Pancreas (tissue), 10 donors: ENCODE measurements around the gene AP1G1. TPM values are rescaled to one million over a fixed set of nuclear protein-coding genes. Genes with fewer than 3 reads are reported as not detected.

Experiments
- ATAC-seq, 4 donors: fragments of 200-7000 bp; cut with Tn5 transposase; one replicate each; pipeline versions ENCODE4 v1.8.0 to v1.9.1; 2020; ENCODE audit warnings: mild to moderate bottlenecking in 4 of 4, moderate library complexity in 4 of 4
- DNase-seq, 6 donors: peaks; one replicate each; pipeline ENCODE4 v3.0.0-alpha.2; 2020
- FAIRE-seq: peaks from 2 replicates; lab custom pipeline; 2012; peaks lifted over from hg19 to GRCh38; lab: Jason Lieb, UNC
- H3K27ac ChIP-seq, 4 donors: fragments of 200-600 bp; sonication (generic); 1 replicate in 3 of 4; 2 replicates in 1 of 4; pipeline versions ENCODE4 v1.5.0 to v1.8.0; 2020
- H3K27me3 ChIP-seq, 4 donors: fragments of 200-600 bp; one replicate each; pipeline ENCODE4 v1.8.0; 2021
- H3K36me3 ChIP-seq, 3 donors: fragments of 200-600 bp; sonication (generic) in 1 of 3; one replicate each; pipeline versions ENCODE4 v1.5.0 to v1.8.0; 2020 to 2021
- H3K4me1 ChIP-seq, 3 donors: fragments of 200-600 bp; one replicate each; pipeline ENCODE4 v1.8.0; 2021
- H3K4me3 ChIP-seq, 4 donors: fragments of 200-600 bp; sonication (generic) in 2 of 4; one replicate each; pipeline versions ENCODE4 v1.5.0 to v1.8.0; 2020 to 2021
- H3K9me3 ChIP-seq, 4 donors: fragments of 200-600 bp; one replicate each; pipeline ENCODE4 v1.8.0; 2021
- CTCF ChIP-seq, 4 donors: fragments of 200-600 bp; sonication (generic) in 3 of 4; IDR thresholded peaks; one replicate each; pipeline versions ENCODE4 v1.5.0 to v1.8.0; 2021; ENCODE audit warnings: antibody characterized with exemption in 4 of 4
- WGBS, 2 donors: extraction: QIAGEN DNeasy Blood & Tissue Kit; methylation state at CpG; one replicate each; pipeline ENCODE4 v1.1.7; 2013; 5-methylcytosine and 5-hydroxymethylcytosine counted together
- intact Hi-C, 3 donors: fragments of 100-400 bp; cut with DNase I; formaldehyde crosslinking; loops; one replicate each; pipeline versions ENCODE4 v1.11.1 to v1.14.2; 2022
- polyA plus RNA-seq, 2 donors: library from polyadenylated mRNA; stranded (reverse); fragments of 200-250 nt; gene quantifications; one replicate each; pipeline ENCODE4 v1.2.3, GENCODE V29; 2013
- total RNA-seq, 6 donors: library from RNA; stranded (reverse); fragmentation: NEBNext Ultra II Directional in 4 of 6; extraction: Animal tissue kit (Norgen Biotek cat#: 25700) in 4 of 6; gene quantifications; one replicate each; pipeline versions ENCODE4 v1.2.1 to v1.2.4, GENCODE V29; 2021 to 2023
- donor health status: healthy with polysubstance abuse.
- donor health status: DM: no; HTN: no; CAD: no; lungs with moderate emphysema.
- donor health status: DM: no; HTN: no; CAD: no.
- donor health status: control.
- donor health status: control.
- donor health status: Bipolar disorder and iron deficiency.
- donor health status: DM: yes; HTN: yes; CAD: no.
- donor health status: DM: no; HTN: no; CAD: no.
- donor health status: DM: no; HTN: no; CAD: no.
- donor health status: DM: yes; HTN: yes; CAD: no.

AP1G1 gene
- total and polyA plus RNA-seq, 8 donors = 15.3 to 50.8 (median 34.5) TPM

- Histone ChIP-seq H3K36me3 (peaks cover 3 to 20% (median 5%) of the 10 kb centered on the region in 3 donors), H3K9me3 (no peaks in the 10 kb centered on the region), H3K4me3 (peak overlapping the region; percentile 69 to 99 (median 99)), H3K4me1 (peaks cover 0 to 8% (median 6%) of the 10 kb centered on the region in 3 donors), H3K27me3 (no peaks in the 10 kb centered on the region), H3K27ac (peak overlapping the region; percentile 82 to 90 (median 85))
- intact Hi-C loops = no loop called here
- DNase-seq = no peak
- peak; percentile 2 to 7 (median 5) for ATAC-seq
- WGBS, 2 donors = 0 to 1% methylated on average over 20 of the region's 20 CpGs
- FAIRE-seq = no peak
- no peak for TF ChIP-seq CTCF (IDR thresholded peaks at IDR 0.05)
Measured at GRCh38 chr16:71846431-71846830, 37.8 kb upstream of the AP1G1 start.

GRCh38 chr16:71845639-71846430, 37.2 kb upstream of the AP1G1 start, which contains the start of gene ATXN1L:
ATXN1L (plus strand) TSS chr16:71845976; CDS start chr16:71849741, 3,765 bp downstream.
- no peaks in the 10 kb centered on the region for H3K9me3 ChIP-seq
- WGBS, 2 donors = 0 to 1% methylated on average over 38 to 62 of the region's 62 CpGs
- FAIRE-seq = no peak
- peak within 1 kb of the TSS; percentile 82 to 90 (median 85) for H3K27ac ChIP-seq
- TF ChIP-seq CTCF (IDR thresholded peaks at IDR 0.05) = no peak
- peaks cover 0 to 8% (median 6%) of the 10 kb centered on the region in 3 donors for H3K4me1 ChIP-seq
- peak; percentile 98 to 99 (median 98) for ATAC-seq
- H3K4me3 ChIP-seq = peak within 1 kb of the TSS; percentile 69 to 99 (median 99)
- DNase-seq = peak; percentile 88 to 97 (median 92)
- H3K27me3 ChIP-seq = no peaks in the 10 kb centered on the region
- peaks cover 0 to 14% (median 5%) of the 10 kb centered on the region in 3 donors for H3K36me3 ChIP-seq
- intact Hi-C loops = no loop called here

GRCh38 chr16:71843572-71843971, 34.9 kb upstream of the AP1G1 start:
- Histone ChIP-seq H3K9me3 (no peaks in the 10 kb centered on the region), H3K36me3 (peaks cover 0 to 4% (median 2%) of the 10 kb centered on the region in 3 donors), H3K4me1 (peaks cover 0 to 8% (median 6%) of the 10 kb centered on the region in 3 donors), H3K4me3 (no peak overlapping the region), H3K27me3 (no peaks in the 10 kb centered on the region), H3K27ac (no peak overlapping the region)
- WGBS, 2 donors = 62 to 63% methylated on average over 2 of the region's 2 CpGs
- no peak for TF ChIP-seq CTCF (IDR thresholded peaks at IDR 0.05)
- no peak for FAIRE-seq
- intact Hi-C loops = no loop called here
- DNase-seq = no peak
- no peak for ATAC-seq

GRCh38 chr16:71840052-71840451, 31.4 kb upstream of the AP1G1 start:
- TF ChIP-seq CTCF (IDR thresholded peaks at IDR 0.05) = no peak
- H3K27ac ChIP-seq = peak overlapping the region in 2 of 4 donors; percentile 25 to 46
- peak in 3 of 4 donors; percentile 22 to 75 (median 49) for ATAC-seq
- H3K27me3 ChIP-seq = no peaks in the 10 kb centered on the region
- no peaks in the 10 kb centered on the region for H3K4me1 ChIP-seq
- DNase-seq = no peak
- no peak overlapping the region for H3K4me3 ChIP-seq
- no peaks in the 10 kb centered on the region for H3K9me3 ChIP-seq
- intact Hi-C loops = no loop called here
- no peak for FAIRE-seq
- WGBS, 2 donors = 29 to 37% methylated on average over 7 of the region's 7 CpGs
- no peaks in the 10 kb centered on the region for H3K36me3 ChIP-seq

GRCh38 chr16:71837150-71837549, 28.5 kb upstream of the AP1G1 start:
- no peak for TF ChIP-seq CTCF (IDR thresholded peaks at IDR 0.05)
- WGBS, 2 donors = 78 to 79% methylated on average over 3 of the region's 3 CpGs
- DNase-seq = no peak
- no peak for ATAC-seq
- intact Hi-C loops = no loop called here
- Histone ChIP-seq H3K36me3 (no peaks in the 10 kb centered on the region), H3K27ac (no peak overlapping the region), H3K4me3 (no peak overlapping the region), H3K4me1 (no peaks in the 10 kb centered on the region), H3K9me3 (no peaks in the 10 kb centered on the region), H3K27me3 (no peaks in the 10 kb centered on the region)
- no peak for FAIRE-seq
